AG10803 (cell line): Measurements from ENCODE around the gene FCER2.

Source experiments
- DNase-seq: peaks from one replicate; pipeline ENCODE4 v3.0.0; 2010; ENCODE audit warnings: low read depth
- H3K4me3 ChIP-seq: 2 replicates; pipeline ENCODE4 v1.5.1; 2011; ENCODE audit warnings: mild to moderate bottlenecking, low read length, control low read depth
- CTCF ChIP-seq: conservative IDR thresholded peaks from 2 replicates; pipeline ENCODE4 v1.5.1; 2011; ENCODE audit warnings: mild to moderate bottlenecking, low read length, control low read depth, inconsistent platforms

FCER2 gene

GRCh38 chr19:7701049-7701653 is 780 bp downstream of the FCER2 start:
- TF ChIP-seq CTCF, result no peak
- DNase-seq, result no peak
- no peak overlapping the region for H3K4me3 ChIP-seq

- DNase-seq, result no peak
- no peak overlapping the region for H3K4me3 ChIP-seq
Measured at GRCh38 chr19:7699417-7700401, 2.2 kb downstream of the FCER2 start.

GRCh38 chr19:7699003-7699402 is 2.9 kb downstream of the FCER2 start:
- no peak for TF ChIP-seq CTCF
- no peak for DNase-seq
- no peak overlapping the region for H3K4me3 ChIP-seq

More at GRCh38 chr19:7699417-7700401, 2.2 kb downstream of the FCER2 start:
- TF ChIP-seq CTCF, result no peak

GRCh38 chr19:7698583-7698982 is 3.3 kb downstream of the FCER2 start:
- DNase-seq, result no peak
- no peak for TF ChIP-seq CTCF
- no peak overlapping the region for H3K4me3 ChIP-seq

- H3K4me3 ChIP-seq, result no peak overlapping the region
- TF ChIP-seq CTCF, result no peak
- DNase-seq, result no peak
Measured at GRCh38 chr19:7697721-7698287, 4.1 kb downstream of the FCER2 start.

GRCh38 chr19:7694499-7694898 is 7.4 kb downstream of the FCER2 start:
- no peak for DNase-seq
- H3K4me3 ChIP-seq, result no peak overlapping the region
- TF ChIP-seq CTCF, result no peak
